NCI-H187 (cell line): Measurements from ENCODE around the gene CLCN6.

ENCODE experiments used
- DNase-seq, 2 experiments: peaks; one replicate each; lab custom pipeline; 2025; lab: John Stamatoyannopoulos, UW

Gene CLCN6

GRCh38 chr1:11778844-11779623 is 27.0 kb upstream of the CLCN6 start:
- no peak for DNase-seq

DNA sequence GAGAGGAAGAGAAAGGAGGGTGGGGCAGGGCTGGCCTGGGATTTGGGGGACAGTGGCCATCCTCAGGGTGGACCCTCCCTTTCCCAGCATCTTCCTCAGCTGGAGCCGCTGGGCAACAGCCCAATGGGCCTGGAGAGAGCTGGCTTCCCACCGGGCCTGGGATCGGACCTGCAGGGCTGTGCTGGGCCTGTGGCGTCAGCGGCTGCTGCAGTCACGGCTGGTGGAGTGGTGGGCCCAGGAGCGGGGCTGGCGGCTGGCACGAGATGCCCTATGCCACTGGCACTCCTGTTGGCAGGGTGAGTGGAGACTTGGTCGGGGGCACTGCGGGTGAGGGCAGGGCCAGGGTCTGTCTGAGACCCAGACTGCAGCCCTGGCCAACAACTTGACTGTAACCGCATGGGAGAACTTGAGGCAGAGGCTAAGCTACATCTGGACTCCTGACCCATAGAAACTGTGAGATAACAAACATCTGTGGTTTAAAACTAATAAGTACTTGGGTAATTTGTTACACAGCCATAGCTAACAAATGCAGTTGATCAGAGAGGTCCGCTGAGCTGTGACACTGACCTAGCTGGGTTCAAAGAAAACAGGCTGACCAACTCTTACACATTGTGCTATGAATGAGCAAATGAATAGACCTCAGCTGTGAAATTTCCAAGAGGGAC is 26.1 kb upstream of the CLCN6 start:
- DNase-seq, result no peak

DNA sequence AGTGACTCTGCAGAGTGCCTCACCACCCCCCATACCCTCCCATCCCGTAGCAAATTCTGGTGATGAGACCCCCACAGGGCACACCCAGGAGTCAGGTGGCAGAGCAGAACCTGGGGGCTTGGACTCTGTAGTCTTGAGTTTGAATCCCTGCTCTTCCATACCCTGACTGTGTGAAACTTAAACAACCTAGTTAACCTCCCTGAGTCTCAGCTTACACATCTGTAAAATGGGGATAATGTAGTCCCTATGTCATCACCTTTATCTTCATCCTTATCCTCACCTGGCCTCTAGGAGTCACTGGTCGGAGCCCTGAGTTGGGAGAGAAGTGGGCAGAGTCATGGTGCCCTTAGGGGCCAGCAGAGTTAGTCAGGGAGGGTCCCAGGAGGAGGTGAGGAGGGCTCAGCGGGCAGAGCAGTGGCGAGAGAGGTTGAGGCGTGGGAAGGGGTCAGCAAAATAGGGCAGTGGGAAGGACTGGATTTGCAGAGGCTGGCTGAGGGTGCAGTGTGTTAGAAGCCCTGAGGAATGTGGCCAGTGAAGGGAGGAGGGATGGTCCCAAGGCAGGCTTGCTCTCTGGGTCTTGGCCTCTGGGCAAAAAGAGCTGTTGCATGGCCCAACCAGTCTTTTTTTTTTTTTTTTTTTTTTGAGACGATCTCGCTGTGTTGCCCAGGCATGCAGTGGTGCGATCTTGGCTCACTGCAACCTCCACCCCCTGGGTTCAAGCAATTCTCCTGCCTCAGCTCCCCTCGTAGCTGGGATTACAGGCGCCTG is 25.4 kb upstream of the CLCN6 start:
- DNase-seq, result no peak

GRCh38 chr1:11781297-11781696 is 24.7 kb upstream of the CLCN6 start:
- no peak for DNase-seq

- DNase-seq, result no peak
These were observed 23.8 kb upstream of the CLCN6 start for GRCh38 chr1:11782127-11782708.

DNA sequence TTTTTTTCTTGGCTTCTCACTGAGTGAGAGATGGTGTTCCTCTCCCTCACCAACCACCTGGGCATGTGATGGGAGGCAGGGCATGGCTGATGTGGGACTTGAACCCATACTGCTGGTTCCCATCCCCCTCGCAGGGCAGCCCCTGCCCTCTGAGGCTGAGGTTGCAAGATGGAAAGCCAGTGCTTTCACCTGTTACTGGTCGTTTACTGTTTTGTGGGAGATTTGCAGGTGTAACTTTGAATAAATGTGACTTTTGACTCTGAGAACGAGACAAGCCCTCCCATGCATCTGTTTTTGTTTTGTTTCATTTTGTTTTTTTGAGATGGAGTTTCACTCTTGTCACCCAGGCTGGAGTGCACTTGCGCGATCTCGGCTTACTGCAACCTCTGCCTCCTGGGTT is 22.4 kb upstream of the CLCN6 start:
- DNase-seq, result no peak

DNA sequence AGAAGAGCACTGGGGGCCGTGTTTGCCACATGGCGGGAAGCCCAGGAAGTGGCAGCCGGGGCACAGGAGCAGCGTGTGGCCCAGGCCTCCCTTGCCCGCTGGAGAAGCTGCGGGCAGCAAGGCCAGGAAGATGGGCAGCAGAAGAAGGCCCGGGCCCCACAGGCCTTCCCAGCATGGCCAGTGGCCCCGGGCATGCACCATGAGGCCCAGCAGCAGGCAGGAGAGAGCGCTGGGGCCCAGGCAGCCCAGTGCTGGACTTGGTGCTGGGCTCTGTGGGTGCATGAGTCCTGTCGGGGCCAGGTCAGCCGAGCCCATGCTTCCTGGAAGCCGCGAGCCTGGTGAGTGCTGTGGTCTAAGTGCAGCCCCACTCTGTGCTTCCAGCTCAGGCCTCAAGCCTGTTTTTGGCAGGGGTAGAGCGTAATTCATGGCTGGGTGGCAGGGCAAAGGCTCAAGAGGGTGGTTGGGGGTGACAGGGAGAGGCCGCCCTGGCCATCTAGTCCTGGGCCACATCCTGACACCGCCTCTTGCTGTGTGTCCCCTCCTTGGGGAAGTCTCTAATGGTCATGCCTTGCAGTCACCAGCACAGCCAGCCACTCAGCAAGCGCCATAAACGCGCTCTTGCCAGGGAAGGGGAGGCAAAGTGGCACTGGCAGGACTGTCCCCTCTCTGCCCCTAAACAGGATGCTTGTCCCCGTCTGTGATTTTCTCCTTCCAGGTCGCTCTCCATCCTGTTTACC is 21.6 kb upstream of the CLCN6 start:
- DNase-seq, result no peak

DNA sequence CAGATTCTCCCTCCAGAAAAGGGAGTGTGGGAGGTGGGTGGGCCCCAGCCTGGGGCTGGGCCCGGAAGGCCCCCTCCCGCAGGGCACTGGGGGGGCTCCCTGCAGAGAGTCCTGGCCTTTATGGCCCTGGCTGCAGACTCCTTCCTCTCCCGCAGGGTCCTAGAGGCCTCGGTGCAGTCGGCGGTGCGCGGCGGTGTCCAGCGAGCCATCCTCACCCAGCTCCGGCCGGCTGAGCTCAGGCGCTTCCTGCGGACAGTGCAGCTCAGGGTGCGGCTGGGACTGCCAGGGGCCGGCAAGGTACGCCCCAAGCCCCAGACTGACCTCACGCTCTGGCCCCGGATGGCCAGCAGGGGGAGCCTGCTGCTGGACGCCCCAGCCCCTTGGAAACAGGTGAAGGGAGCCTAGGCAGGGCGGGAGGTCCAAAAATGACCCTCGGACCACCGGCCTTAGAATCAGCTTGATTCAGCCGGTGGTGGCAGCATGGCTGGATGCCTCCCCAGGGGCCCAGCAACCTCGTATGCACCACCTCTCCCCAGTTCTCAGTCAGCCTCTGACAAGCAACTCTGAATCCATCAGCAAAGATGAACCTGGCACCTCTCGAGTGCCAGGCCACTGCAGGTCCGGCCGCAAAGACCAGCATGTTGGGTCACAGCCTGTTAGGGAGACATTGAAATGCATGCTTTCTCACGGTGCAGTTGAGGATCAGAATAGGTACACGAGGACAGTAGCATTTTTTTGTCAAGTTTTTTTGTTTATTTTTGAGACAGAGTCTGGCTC is 20.8 kb upstream of the CLCN6 start:
- DNase-seq, result no peak

GRCh38 chr1:11786168-11786567 is 19.8 kb upstream of the CLCN6 start:
- no peak for DNase-seq

- DNase-seq, result no peak
These were observed 18.7 kb upstream of the CLCN6 start for GRCh38 chr1:11787251-11787803.

DNA sequence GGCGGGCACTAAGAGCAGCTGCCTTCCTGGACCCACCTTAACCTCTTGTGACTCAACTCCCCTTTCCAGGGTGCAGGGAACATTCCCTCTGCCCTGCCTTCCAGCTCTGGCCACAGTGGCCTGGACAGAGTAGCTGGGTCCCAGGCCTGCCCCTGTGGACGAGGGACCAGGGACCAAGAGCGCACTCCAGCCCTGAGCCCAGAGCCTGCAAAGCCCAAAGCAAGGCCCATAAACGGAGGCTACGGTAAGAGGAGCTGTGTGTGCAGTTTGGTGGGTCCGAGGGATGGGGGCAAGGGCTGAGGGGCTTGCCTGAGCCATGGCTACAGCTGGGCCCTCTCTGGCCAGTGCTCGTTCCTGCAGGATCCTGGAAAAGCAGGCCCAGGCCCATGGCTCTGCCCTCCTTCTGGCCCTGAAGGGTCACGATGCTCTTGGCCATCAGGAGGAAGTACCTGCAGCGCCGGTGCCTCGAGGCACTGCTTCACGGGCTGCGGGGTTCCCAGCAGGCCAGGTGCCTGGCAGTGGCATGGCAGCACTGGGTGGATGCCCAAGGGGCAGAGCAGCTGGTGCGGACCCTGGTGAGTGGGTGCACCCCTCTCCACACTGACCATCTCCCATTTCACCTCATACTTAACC is 18.1 kb upstream of the CLCN6 start:
- no peak for DNase-seq

DNA sequence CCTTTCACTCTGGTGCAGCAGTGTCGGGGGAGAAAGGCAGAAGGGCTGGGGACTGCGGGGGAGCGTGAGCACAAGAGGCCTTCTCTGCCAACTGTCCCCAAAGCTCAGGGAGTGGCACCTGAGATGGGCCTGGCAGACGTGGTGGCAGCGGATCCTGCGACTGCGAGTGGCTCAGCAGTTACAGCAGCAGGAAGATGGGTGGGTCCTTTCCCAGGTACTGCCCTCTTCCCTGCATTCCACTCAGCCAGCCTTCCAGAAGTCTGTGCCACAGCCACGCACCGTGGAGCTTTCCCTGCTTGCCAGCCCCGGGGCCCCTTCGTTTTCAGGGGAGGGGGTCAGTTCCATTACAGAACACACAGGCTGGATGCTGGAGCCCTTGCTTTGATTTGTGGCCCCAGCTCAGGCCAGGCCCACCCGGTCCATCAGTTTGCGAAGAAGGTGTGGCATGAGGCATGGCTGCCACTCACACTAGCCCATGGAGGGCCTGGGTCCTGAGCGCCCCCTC is 17.4 kb upstream of the CLCN6 start:
- no peak for DNase-seq

DNA sequence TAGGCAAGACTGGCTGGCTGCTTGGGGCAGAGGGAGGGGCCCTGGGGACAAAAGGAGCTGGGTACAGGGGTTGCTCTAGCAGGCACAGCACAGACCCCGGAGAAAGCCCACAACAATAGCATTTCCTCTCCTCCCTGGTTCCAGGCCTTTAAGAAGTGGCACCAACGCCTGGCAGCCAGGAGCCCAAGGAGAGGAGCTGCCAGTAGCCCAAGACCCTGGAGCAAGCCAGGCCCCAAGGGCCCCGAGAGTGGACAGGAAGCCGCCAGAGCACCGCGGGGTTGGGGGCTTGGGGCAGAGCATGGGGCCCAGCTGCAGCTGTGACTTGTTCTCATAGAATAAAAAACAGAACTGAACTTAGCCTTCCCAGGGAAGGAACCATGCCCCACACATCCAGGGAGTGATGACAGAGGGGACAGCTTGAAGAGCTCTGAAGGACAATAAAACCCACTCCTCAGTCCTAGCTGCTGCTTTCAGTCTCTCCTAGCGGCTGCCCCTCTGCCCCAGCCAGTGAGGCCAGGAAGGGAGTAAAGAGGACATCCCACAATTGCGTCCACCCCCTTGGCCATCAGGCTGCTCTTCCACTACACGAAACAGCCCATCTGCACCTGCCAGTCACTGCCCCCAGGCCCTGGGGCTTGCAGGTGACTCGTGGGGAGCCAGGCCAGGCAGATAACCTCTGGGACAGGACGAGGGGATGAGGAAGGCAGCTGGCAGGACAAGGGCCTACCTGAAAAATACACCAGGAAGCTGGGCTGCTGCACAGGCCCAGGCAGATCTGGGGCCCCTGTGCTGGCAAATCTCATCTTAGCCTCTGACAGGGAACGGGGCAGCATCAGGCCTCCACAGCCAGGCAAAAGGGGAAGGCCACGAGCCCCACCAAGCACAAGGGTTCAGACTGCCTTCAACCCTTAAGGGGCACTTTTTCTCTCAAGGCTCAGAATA is 16.6 kb upstream of the CLCN6 start:
- no peak for DNase-seq

DNA sequence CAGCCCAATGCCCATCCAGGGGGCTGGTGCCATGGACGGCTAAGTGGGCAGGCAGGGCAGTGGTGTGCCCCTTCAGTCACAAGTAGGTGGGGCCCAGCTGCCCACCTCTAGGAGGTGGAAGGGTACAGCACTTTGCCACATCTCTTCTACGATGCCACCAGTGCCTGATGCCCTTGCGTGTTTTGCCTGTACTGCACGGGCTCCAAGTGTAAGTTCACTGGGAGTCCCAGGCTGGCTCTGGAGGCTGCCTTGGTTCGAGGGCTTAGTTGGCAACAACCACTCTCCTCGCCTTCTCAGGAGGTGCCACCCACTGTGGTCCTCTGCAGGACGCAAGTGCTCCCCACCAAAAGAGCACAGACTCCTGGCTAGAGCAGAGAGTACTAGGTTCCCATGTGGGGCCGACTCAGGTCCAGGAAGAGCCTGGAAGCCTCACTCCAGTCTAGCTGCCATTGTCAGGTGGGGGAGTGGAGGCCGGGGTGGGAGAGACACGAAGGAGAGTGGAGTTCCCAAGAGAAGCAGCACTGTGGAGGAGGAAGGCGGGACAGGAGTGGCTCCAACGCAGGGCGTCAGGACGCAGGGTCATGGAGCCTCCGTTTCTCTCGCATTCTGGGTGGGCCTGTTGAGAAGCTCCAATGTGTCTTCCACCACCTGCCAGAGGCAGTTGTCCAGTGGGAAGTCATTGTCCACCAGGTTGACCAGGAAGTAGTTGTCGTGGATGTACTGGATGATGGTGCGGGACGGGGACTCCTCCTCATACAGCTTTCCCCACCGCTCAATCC is 15.7 kb upstream of the CLCN6 start:
- DNase-seq, result no peak

GRCh38 chr1:11790880-11791715 is 14.9 kb upstream of the CLCN6 start:
- no peak for DNase-seq

- no peak for DNase-seq
These were observed 13.9 kb upstream of the CLCN6 start for GRCh38 chr1:11792106-11792505.

DNA sequence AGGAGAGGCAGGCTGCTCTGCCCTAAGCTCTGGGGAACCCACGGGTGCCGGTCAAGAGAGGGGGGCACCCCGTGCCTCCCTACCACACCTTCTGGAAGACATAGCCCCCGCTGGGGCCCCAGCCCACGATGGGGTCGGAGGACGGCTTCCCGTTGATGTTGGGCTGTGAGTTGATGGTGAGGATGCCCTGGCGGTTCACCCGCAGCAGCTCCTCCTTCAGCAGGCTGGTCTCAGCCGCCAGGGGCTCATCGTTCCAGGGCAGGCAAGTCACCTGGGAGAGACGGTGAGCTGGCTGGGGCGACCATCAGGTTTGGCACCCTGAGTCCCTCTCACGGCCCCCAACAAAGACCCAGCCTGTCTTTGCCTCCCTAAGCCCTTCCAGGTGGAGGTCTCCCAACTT is 12.2 kb upstream of the CLCN6 start:
- no peak for DNase-seq
